NCI-H510A treated with DMSO at 0.1 percent for 48 hours (cell line): ENCODE results near the gene COL23A1.
"Not testable (repeated sequence)": the region's sequence is repeated elsewhere in the genome, so short reads cannot be mapped to it uniquely, and the experiment has no call there.

ENCODE experiments used
- DNase-seq: peaks from one replicate; lab custom pipeline; 2025; lab: John Stamatoyannopoulos, UW

The COL23A1 gene

DNA sequence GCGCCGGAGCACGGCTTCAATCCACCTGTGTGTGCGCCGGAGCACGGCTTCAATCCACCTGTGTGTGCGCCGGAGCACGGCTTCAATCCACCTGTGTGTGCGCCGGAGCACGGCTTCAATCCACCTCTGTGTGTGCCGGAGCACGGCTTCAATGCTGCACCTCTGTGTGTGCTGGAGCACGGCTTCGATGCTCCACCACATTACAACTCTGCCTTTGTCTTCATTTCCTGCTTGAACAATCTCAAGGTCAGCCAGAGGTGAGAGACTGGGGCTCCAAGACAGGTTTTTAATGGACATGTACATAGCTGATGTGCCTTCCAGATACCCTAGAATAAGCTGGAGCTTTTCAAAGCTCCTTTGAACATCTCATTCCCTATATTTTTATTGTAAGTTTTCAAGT is 287.9 kb downstream of the COL23A1 start:
- DNase-seq: not testable (repeated sequence)

- DNase-seq: no peak
These were observed 288.6 kb downstream of the COL23A1 start for GRCh38 chr5:178301641-178302040.

DNA sequence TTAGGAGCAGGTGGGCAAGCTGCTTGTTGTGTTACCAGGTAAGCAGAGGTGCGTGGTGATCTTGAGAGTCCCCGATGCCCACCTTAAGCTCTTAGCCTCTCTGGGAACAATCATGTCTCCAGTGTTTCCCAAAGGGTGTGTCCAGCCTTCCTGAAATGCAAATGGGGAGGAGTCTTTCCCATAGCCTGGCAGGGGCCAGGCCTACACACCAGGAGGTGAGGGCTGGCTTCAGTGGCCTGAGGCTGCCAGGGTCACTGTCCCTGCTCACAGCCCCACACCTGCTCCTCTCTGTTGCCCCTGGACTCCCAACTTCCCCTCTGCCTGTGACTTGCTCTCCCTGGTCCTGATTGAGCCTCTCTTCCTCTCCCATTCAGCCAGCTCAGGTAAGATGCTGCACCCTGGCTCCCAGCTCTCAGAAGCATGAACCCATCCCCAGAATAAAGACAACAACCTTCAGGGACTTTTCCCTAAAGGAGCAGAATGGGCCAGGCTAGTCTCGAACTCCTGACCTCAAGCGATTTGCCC is 291.8 kb downstream of the COL23A1 start:
- DNase-seq: no peak

GRCh38 chr5:178297751-178298150 is 292.4 kb downstream of the COL23A1 start:
- DNase-seq: no peak

DNA sequence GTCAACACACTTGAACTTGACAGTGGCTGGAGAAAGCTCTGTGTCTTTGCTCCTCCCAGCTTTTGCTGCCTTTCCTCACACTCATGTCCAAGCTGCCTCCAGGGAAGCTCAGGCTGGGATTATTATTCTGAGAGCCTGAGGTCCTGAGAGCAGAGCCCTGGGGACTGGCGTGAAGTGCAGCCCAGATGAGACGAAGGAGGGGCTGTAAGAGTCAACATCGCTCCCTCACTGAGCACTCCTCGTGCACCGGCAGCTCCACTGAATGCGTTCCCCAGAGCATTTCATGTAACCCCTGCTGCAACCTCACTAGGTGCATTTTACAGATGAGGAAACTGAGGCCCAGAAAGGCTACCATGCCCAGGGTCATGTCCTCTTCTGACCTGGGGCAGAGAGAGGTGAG is 294.1 kb downstream of the COL23A1 start:
- no peak for DNase-seq

GRCh38 chr5:178295589-178295988 is 294.6 kb downstream of the COL23A1 start:
- DNase-seq: no peak

- DNase-seq: no peak
These were observed 296.4 kb downstream of the COL23A1 start for GRCh38 chr5:178293815-178294214.

DNA sequence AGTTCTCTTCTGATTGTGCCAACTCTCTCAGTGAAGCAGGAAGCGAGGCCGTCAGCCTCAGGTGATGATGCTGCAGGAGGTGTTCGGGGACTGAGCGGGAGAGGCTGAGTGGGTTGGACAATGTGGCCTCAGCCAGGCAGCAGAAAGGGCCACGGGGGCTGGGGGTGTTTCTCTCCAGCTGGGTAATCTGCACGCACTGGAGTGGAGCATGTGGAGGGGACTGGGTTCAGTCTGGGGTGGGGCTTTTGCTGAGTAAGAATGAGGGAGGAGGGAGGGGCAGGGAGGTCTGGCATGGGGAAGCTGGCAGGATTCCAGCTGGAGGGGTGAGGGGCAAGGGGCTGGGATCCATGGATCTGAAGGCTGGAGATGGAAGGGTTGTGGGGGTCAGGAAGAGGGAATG is 296.8 kb downstream of the COL23A1 start:
- no peak for DNase-seq

GRCh38 chr5:178292826-178293205 is 297.4 kb downstream of the COL23A1 start:
- no peak for DNase-seq

- DNase-seq: no peak
These were observed 298.0 kb downstream of the COL23A1 start for GRCh38 chr5:178291969-178292825.

DNA sequence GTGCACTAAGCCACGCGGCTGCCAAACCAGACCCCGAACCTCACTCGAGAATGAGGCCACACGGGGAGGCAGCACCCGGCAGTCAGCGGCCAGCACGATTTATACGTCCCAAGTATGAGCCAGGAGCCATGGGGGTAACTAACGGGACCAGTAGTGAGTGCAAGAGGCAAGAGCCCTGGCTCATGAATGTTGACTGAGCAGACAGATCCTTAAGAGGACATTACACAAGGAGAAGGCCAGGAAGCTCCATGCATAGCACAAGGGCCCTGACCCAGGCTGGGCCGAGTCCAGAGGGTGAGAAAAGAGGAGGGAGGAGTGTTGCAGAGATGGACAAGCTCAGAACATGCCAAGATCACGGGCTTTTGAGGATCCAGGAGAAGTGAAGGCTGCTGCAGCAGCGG is 299.0 kb downstream of the COL23A1 start:
- DNase-seq: no peak

DNA sequence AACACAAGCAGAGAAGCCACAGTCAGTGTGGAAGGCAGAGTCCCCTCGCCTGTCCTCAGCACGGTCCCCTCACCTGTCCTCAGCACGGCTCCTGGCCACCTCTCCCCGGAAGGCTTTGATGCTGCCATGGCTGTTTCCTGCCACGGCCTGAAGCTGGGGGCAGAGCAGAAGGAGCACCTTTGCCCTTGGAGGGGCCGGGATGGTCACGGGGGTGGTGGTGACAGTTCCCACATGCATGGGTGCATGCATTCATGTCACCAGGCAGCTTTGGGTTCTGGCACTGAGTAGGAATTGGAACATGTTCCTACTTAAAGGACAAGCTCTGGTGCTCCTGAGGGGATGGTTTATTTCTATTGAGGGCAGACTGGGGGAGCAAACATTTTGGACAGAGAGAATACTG is 299.8 kb downstream of the COL23A1 start:
- DNase-seq: no peak

DNA sequence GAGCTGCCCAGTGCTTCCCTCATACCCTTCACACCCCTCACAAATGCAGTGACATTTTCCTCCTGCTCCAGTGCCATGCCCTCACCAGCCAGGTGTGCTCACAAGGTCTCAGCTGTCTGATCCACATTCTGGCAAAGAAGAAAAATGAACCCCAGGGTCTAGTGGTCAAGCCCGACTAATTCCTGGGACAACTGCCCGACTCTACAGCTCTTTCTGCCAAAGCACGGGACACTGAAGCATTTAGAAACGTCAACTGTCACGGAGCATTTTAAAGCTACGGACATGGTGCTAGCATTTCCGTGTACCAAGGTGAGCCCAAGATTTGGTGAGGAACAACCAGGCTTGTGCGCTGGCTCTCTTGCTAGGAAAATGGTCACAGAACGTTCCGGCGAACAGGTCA is 300.8 kb downstream of the COL23A1 start:
- DNase-seq: no peak

DNA sequence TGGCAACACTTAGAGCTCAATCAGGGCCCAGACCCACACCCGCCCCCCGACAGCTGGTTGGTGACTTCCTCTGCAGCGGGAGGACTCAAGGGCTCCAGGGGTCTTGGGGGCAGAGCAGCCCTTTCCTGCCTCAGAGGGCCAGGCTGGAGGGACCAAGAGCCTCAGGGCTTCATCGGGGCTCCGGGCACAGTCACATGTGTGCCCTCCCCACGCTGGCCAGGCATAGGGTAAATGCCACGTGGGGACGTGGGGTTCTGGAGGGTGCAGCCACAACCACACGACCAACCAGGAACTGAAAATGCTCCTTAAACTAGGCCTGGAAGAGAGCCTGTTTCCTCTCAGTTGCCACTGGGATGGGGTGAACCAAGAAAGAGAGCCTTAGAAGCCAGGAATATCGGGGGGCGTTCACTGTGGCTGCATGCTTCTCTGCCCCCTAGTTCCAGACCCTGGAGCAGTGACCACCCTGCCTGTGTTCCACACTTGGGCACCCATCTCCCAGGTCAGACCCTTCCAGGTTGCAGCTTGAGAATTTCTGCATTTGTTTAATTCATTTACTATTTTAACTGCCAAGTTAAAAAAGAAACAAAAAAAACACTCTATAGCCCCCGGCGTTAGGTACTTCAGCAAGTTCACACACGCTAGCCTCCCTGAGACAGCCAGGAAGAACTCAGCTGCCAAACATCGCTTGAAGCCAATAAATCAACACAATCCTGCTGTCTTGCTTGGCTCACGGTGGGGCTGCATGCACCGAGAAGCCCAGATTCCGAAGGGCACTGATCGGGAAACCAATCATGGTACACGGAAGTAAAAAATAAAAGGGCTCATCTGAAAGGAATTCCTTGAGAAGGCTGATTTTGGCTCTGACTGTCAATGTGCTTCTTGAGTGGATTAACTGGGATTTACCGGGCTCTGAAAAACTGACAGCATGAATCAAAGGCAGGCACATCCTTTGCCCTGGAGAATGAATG is 301.5 kb downstream of the COL23A1 start:
- DNase-seq: no peak

DNA sequence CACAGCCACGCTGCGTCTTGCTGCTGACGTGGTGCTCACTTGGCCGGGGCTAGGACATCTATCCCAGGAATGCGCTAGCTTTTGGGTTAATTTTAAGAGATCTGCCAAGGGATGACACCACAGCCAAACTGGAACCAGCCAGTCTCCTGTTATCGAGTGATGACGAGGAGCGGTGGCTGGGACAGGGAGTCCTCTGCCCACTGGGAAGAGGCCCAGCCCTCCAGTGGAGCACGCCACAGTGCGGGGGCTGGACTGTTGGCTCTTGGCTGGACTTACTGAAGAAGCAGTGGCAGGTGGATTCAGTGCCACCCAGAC is 302.4 kb downstream of the COL23A1 start:
- DNase-seq: no peak

DNA sequence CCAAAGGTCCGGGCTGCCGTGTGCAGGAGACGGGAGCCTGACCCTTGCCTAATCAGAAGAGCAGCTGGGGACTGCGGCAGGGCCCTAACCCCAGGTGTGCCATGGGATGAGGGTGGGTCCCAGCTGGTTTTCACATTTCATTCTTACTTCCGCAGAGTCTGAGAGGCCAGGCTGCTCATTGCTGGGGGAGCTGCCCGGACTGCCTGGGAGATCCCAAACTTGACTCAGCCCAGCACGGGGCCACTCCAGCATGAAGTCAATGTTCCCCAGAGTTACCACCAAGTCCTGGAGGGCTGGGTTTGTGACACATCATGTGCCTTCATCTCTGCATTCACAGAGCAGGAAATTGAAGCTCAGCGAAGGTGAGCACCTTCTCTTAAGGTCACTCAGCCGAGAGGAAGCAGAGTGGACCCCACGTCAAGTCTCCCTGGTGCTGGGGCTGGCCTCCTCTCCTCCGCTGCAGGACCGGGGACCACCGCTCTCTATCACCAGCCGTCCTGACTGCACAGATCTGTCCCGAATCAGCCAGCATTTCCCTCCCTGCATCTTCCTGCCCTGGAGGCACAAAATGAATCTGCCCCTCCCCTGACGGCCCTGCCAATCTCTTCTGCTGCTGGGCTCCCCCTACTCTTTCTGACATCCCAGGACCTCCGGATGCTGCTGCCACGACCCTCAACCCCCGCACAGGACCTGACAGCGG is 303.0 kb downstream of the COL23A1 start:
- DNase-seq: no peak

GRCh38 chr5:178286226-178287090 is 303.7 kb downstream of the COL23A1 start:
- no peak for DNase-seq

DNA sequence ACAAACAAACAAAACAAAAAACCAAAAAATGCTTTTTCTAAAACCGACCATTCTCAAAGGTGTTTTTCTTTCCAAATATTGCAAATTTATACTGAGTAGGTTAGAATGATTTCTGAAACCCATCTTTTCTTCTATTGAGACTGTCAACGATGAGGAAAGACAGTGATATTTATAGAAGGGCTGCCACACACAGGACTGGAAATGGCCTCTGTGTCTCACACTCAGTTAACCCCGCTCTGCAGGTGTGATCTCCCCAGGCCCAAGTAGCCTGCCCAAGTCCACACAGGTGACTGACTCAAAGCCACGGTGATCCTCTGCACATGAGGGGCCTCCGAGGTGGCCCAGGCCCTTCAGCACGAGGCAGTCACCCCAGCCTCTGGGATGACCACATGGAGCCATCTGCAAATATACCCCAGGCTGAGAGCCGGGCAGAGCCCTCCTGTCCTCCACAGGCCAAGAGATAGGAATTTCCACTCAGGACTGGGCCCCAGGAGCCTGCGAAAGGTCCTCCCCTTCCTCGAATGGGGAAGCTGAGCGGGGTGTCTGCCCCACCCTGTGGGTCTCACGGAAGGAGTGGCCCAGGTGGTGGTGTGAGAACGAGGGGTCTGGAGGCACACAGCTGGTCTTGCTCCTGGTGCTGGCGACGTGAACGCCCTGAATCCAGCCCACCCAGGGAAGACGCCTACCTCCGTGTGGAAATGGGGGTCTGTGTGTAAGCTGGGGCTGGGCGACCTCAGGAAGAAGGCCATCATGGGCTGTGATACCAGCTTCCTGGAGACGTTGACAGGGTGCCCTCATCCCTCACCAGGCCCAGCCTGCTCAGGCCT is 304.6 kb downstream of the COL23A1 start:
- no peak for DNase-seq

- no peak for DNase-seq
These were observed 305.2 kb downstream of the COL23A1 start for GRCh38 chr5:178284996-178285395.

DNA sequence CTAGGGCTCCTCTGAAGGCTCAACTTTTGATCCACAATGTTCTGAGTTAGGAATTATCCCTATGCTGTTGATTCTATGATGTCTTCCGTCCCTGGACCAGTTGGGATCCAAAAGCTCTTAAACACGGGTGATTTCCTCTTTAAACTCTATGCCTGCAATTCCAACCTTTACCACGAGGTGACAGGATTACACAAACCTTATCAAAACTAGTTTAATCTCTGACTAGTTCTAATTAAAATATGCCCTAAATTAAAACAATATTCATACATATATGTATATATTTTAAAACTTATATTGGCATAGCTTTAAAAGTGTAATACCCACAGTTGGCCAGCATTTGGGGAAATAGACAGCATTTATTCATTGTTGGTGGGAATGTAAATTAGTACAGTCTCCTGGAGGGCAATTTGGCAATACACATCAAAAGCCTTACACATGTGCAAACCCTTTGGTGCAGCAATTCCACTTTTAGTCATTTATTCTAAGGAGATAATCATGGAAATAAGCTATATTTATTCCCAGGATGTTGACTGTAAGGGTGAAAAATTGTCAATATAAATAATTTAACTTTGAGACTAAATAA is 306.0 kb downstream of the COL23A1 start:
- no peak for DNase-seq
